Lower leg skin (tissue), 4 donors: ENCODE results near the gene MPZL2. TPM values are rescaled to one million over a fixed set of nuclear protein-coding genes. Genes with fewer than 3 reads are reported as not detected.

Experiments used
- DNase-seq, 2 donors: peaks; one replicate each; pipeline ENCODE4 v3.0.0-alpha.2; 2019; ENCODE audit warnings: low spot score in 2 of 2
- H3K4me3 ChIP-seq: fragments of 200-600 bp; sonication (generic); 2 replicates; pipeline ENCODE4 v1.5.1; 2017; ENCODE audit warnings: mild to moderate bottlenecking, low read depth; ENCODE audit not compliant: poor library complexity, severe bottlenecking
- CTCF ChIP-seq, 3 donors: fragments of 450-650 bp; IDR thresholded peaks; one replicate each; pipeline ENCODE4 v1.5.1; 2016; ENCODE audit warnings: antibody characterized with exemption in 3 of 3, mild to moderate bottlenecking in 3 of 3, moderate library complexity in 2 of 3
- POLR2A ChIP-seq, 2 donors: fragments of 450-650 bp; IDR thresholded peaks; one replicate each; pipeline ENCODE4 v1.6.1; 2016 to 2017; ENCODE audit warnings: antibody characterized with exemption in 2 of 2, mild to moderate bottlenecking in 1 of 2, moderate library complexity in 1 of 2
- WGBS, 2 donors: methylation state at CpG; one replicate each; pipeline ENCODE4 v1.1.5; 2018; 5-methylcytosine and 5-hydroxymethylcytosine counted together
- intact Hi-C: fragments of 100-400 bp; cut with DNase I; formaldehyde crosslinking; loops from one replicate; pipeline ENCODE4 v1.15.0; 2023; ENCODE audit warnings: low total_unique reads
- total RNA-seq, 4 donors: library from RNA; depleted of rRNA; stranded (reverse); fragments of >200 nt; gene quantifications; one replicate each; pipeline ENCODE4 v1.1.0, GENCODE V29; 2016

The MPZL2 gene
- total RNA-seq, 4 donors from 2014 or later: 46.0 to 59.9 (median 53.5) TPM

GRCh38 chr11:118207079-118207478 is 57.0 kb downstream of the MPZL2 start:
- DNase-seq: no peak
- no peak overlapping the region for H3K4me3 ChIP-seq
- TF ChIP-seq CTCF (IDR thresholded peaks at IDR 0.05) (no peak), POLR2A (IDR thresholded peaks at IDR 0.05) (no peak)
- 81 to 92% methylated on average over 2 of the region's 2 CpGs for WGBS, 2 donors
- intact Hi-C loops: no loop called here

GRCh38 chr11:118206391-118207031 is 57.6 kb downstream of the MPZL2 start:
- WGBS, 2 donors: 42 to 43% methylated on average over 1 of the region's 1 CpG
- H3K4me3 ChIP-seq: no peak overlapping the region
- no peak for TF ChIP-seq CTCF (IDR thresholded peaks at IDR 0.05)
- TF ChIP-seq POLR2A (IDR thresholded peaks at IDR 0.05): no peak
- intact Hi-C loops: no loop called here
- no peak for DNase-seq

- TF ChIP-seq CTCF (IDR thresholded peaks at IDR 0.05) (no peak), POLR2A (IDR thresholded peaks at IDR 0.05) (no peak)
- 92% methylated on average over 9 of the region's 9 CpGs for WGBS, 2 donors
- H3K4me3 ChIP-seq: no peak overlapping the region
- intact Hi-C loops: no loop called here
- no peak for DNase-seq
Observed at GRCh38 chr11:118205606-118206378, 58.3 kb downstream of the MPZL2 start.

Other genes starting within 250 kb of the MPZL2 start
- 1 to 10 TPM in 2 of 4 donors, under 1 TPM in 2; 0.56 to 4.6 (median 1.3) TPM for gene TMPRSS4, start 187.2 kb downstream of the MPZL2 start, total RNA-seq
- not detected for gene SMIM35, start 177.3 kb downstream of the MPZL2 start, total RNA-seq
- 1 to 10 TPM in 3 of 4 donors, under 1 TPM in 1; 0.25 to 4.0 (median 1.9) TPM for gene SCN4B, start 111.5 kb downstream of the MPZL2 start, total RNA-seq
- under 1 TPM in 1 of 4 donors, not detected in 3; 0.06 TPM for gene SCN2B, start 87.7 kb downstream of the MPZL2 start, total RNA-seq
- gene JAML, start 39.3 kb downstream of the MPZL2 start, total RNA-seq: 1 to 10 TPM in 1 of 4 donors, under 1 TPM in 3; 0.42 to 3.0 (median 0.61) TPM
- 100 to 1,000 TPM in 1 of 4 donors, 10 to 100 TPM in 3; 55.9 to 120 (median 91.2) TPM for gene MPZL3, start 11.9 kb downstream of the MPZL2 start, total RNA-seq
- gene CD3E, start 40.4 kb upstream of the MPZL2 start, total RNA-seq: under 1 TPM in 3 of 4 donors, not detected in 1; 0.36 to 0.52 (median 0.46) TPM
- gene CD3D, start 78.4 kb upstream of the MPZL2 start, total RNA-seq: 1 to 10 TPM in 1 of 4 donors, under 1 TPM in 2, not detected in 1; 0.44 to 5.8 (median 0.46) TPM
- gene CD3G, start 80.0 kb upstream of the MPZL2 start, total RNA-seq: under 1 TPM; 0.12 to 0.59 (median 0.37) TPM
- gene UBE4A, start 95.3 kb upstream of the MPZL2 start, total RNA-seq: 10 to 100 TPM; 40.3 to 46.1 (median 44.4) TPM
- gene ATP5MG, start 137.3 kb upstream of the MPZL2 start, total RNA-seq: 10 to 100 TPM; 26.7 to 83.6 (median 44.8) TPM
- 10 to 100 TPM; 57.8 to 94.6 (median 63.6) TPM for gene KMT2A, start 172.2 kb upstream of the MPZL2 start, total RNA-seq